ENCODE data around the gene MCUB.
A peak's percentile ranks its signal among the peaks of the same experiment; 100 is the strongest.

Gene MCUB

DNA sequence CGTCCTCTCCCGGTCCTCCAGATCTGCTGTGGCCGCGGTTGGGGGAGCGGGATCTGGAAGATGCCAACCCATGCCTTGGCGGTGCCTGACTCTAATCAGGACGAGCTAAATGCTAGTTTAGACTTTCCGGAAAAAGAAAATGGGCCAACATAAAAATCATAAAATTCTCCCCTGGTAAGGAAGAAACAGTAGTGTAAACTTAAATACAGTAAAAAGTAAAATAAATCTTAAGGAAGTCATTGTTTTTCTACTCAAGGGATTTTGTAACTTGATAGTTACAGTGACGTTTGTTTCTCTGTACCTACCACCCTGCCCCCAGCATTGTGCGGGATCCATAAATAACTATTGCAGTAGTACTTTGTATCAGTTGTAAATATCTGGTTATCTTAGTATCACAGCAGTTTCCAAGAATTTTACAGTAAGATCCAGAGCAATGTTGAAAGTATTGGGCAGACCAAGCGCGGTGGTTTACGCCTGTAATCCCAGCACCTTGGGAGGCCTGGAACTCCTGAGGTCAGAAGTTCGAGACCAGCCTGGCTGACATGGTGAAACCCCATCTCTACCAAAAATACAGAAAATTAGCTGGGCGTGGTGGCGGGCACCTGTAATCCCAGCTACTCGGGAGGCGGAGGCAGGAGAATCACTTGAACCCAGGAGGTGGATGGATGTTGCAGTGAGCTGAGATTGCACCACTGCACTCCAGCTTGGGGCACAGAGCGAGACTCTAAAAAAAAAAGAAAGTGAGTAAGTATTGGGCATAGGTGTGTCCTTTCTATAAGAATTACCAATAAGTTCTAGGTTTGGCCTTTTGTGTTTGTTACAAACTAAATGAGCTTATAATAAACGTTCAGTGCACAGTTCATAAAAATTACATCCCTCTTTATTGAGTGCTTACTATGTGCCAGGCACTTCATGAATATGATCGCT, 170.8 kb downstream of the MCUB start:
- DNase-seq = no peak

DNA sequence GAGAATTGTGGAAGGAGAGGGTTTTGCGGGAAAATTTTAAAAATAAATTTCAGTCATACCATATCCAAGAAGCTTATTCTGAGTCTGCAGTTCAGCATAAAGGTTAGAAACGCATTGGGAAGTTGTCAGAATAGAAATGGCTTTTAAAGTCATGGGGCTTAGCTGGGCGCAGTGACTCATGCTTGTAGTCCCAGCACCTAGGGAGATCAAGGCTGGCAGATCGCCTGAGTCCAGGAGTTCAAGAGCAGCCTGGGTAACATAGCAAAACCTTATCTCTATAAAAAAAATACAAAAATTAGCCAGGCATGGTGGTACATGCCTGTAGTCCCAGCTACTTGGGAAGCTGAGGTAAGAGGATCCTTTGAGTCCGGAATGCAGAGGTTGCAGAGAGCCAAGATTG, 173.7 kb downstream of the MCUB start:
- no peak for DNase-seq

DNA sequence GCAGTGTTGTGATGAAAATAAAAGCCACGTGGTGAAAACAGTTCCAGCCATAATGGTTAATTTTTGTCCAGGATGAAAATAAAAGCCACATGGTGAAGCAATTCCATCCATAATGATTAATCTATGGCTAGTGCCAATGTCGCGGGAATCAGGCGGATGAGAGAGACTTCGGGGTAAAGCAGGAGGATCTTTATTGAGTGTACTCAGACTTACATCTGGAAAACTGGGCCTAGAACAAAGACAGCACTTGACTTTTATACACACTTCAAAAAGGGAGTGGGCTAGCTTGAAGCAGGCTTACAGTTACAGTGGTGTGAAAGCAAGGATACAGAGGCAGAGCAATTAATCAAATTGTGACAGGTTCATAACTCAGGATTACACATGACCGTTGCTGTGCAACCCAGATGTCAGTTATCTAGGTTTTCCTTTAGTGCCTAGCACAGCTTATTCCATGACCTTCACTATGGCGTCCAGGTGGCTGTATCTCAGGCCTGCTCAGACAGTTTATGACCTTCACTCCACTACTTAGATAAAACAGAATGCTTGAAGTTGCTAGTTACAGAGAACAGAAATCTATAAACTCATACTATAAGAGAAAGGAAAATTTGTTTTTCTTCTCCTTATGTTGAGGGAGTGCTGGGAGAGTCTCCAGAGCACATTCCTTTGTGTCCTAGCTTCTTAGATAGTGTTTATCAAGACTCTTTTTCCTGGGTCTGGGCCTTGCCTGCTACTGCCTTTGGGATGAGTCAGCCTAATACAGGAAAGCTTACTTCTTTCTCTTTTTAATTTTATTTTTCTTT, 175.7 kb downstream of the MCUB start:
- DNase-seq = peak; percentile 18

All from NCI-H510A (cell line).